CD4-positive, alpha-beta T cell treated with Interleukin-12 subunit alpha and Interleukin-12 subunit beta, for 1 hour (primary cell): Measurements from ENCODE around the gene BICC1.

Experiments used
- DNase-seq: peaks from one replicate; pipeline ENCODE4 v3.0.0-alpha.2; 2020

Gene BICC1

DNA sequence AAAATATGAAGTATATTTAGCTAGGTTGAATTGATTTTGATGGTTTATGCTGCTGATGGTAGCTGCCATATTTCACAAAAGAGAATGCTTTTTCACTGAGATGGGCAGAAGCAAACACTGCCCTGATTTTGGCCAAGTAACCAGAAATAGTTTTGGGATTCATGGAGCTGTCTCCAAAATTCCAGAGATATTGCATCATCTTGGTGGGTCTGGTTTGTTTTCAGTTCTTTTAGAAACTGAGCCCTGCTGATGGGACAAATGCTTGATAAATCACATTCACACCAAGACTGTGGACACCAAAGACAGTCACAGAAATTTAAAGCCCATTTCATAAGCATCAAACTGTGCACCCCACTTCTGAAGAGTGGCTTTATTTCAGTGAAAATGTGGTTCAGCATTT, 140.5 kb downstream of the BICC1 start:
- DNase-seq = no peak

DNA sequence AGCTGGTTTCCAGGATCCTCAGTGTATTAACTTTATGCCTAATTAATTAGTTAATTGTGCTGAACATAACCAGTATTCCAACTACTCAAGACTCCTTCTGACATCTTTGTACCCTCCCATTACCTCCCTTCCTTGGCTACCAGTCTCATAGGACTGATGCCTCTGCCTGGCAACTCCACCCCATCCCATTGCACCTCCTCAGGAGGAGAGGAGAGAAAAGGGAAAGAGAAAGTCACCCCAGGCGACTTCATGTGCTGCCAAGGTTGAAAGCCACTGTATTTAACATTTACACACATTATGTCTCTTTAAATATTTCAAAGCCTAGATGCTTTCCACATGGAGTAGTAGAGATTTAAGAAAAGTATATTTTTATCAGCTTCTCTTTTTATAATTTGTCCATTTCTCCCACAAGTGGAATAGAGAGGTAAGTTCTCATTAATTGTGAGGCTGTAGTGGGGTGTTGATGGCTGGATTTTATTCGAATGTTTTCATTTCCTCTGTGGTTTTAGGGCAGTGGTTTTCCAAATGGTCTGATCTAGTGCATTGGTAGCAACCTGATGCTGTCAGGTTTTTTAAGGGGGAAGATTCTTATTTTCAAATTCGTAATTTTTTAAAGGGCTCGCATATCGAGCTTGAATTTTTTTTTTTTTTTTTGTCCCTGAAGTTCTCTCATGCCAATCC, 148.0 kb downstream of the BICC1 start:
- no peak for DNase-seq

DNA sequence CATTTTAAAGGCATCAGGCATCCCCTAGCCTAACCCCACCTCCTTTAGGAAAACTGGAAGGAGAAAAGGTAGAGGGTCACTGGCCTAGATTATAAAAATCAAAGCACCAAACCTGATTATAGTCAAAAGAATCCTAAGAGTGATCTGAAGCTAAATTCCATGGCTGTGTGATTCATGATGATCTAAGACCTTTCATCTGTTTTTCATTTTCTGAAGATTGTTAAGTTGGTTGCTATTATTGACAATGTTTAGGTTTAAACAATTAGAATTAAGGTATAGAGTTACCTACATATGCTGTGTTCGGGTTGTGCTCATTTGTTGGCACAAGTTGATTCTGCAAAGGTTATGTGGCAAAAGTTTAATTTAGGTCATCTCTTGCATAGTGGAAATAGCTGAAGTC, 148.7 kb downstream of the BICC1 start:
- no peak for DNase-seq

DNA sequence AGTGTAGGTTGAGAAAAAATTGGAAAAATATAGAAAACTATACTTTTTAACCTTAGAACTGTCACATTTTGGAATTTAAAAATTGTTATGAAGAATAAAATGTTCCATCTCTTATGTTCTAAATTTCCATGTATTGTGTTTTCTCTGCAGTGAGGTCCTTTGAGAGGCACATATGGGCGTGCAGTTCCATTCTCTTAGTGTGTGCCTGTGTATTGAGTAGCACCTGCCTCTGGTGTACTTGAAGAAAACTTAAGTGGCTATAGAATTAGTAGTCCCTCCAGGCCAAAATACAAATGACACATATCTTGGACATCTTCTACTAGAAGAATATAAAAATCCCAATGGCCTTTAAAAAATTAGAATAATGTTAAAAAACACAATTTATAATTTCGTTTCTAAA, 149.2 kb downstream of the BICC1 start:
- DNase-seq = no peak

DNA sequence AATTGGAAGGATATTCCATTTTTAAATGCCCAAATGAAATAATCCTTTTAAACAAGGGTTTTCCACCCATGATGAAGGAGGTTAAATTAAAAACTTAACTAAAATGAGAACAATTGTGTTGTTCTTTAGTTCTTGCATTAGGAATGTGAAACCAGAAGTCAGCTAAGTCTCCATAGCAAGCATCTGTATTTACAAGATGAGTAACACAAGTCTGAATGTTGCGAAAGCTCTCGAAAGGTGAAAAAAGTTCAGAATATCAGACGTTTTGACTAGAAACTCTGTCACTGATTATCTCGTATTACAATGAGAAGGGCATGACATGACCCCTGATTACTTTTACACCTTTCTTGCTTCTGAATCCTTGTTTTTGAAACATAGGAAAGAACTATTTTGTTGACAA, 149.6 kb downstream of the BICC1 start:
- no peak for DNase-seq

DNA sequence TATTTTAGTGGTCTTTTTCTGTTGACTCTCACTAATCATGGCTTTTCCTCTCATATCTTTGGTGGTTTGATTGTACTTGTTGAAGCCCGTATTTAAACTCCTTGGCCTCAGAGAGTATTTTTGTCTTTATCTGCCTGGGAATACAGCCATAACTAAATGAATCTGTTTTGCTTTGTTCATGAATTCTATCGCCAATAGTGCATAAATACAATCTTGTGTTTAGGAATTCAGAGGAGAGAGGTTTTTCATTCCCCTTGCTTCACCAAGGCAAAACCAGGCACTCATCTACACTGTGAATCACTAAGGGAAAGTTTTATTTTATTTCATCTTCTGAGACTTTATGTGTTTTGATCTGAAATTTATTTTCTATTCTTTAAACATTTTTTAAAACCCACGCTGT, 152.7 kb downstream of the BICC1 start:
- no peak for DNase-seq

DNA sequence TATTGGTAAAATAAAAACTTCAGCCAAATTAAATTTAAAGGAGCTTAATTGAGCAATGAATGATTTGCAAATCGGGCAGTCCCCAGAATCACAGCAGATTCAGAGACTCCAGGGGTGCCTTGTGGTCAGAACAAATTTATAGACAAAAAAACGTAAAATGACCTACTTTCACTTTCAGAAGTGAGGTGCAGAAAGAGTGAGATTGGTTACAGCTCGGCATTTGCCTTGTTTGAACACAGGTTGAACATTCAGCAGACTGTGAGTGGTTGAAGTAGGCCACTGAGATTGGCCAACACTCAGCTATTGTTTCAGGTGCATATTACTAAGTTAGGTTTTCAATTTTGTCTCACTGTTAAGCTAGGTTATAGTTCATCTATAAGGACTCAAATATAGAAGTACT, 153.4 kb downstream of the BICC1 start:
- peak; percentile 36 for DNase-seq

DNA sequence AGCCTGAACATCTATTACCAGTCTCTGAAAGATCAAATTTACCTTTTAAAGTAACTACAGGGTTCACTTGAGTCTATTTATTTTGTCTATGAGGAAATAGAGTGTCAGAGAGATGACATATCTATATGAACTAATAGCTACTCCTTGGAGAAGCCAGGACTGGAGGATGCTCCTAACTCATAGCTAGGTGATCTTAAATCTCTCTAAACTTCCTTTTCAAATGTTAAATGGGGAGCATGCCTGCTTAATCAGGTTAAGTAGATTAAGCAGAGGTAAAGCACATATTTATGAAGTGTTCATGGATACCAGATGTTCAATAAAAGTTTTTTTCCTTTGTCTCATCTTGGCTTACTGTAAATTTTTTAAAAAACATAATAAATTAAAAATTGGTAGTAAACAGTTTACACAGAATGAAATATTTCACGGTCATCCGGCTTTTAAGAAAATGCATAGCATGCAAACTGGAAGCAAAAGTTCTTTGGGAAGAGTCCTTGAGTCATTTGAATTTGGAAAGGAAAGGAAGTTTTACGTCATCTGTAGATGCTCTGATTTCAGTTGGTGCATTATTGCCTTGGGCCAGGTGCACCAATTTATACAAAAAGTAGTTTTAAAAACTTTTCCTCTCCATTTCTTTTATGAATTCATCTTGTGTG, 155.1 kb downstream of the BICC1 start:
- DNase-seq = no peak

DNA sequence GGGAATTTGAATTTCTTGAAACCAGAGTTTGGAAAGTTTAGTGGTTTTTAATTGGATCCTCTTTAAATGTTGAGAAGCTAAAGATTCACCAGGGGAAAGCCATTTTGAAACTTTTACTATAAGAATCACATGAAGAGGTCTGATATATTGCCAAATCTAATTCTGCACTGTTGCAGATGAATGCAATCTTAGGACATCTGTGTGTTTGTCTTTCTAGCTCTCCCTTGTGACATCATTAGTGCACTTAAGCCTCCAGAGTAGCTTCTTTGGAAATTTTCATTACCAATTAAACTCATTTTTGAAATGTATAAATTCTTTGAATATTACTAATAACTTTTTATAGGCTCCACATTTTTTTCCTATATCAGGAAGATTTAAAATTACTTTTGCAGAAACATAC, 160.2 kb downstream of the BICC1 start:
- no peak for DNase-seq

DNA sequence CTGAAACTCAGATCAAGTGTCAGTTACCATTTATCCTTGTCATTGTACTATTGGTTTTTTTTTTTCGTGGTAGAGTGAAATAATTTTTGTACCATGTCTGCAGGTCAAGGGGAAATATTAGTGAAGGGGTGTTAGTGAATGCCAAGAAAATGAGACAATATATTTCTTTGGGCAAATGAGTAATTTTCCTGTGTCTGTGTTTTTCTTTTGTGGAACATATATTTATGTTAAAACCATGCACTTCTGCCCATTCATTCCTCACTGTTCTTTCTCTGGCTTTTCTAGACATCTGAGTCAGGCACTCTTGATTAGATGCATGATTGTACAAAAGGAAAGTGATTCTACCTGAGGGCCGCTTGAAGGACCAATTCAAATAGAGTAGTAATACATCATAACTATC, 161.6 kb downstream of the BICC1 start:
- DNase-seq = no peak

DNA sequence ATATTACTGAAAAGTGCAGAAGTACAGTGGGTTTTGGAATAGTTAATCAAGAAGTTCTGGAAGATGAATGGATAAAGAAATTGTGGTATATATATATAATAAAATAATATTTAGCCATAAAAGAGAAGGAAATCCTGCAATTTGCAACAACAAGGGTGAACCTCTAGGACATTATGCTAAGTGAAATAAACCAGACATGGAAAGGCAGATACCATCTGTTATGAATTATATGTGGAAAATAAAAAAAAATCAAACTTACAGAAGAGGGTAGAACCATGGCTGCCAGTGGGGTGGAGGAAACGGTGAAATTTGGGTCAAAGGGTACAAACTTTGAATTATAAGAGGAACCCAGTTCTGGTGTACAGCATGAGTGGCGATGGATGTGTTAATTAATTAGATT, 162.6 kb downstream of the BICC1 start:
- no peak for DNase-seq

DNA sequence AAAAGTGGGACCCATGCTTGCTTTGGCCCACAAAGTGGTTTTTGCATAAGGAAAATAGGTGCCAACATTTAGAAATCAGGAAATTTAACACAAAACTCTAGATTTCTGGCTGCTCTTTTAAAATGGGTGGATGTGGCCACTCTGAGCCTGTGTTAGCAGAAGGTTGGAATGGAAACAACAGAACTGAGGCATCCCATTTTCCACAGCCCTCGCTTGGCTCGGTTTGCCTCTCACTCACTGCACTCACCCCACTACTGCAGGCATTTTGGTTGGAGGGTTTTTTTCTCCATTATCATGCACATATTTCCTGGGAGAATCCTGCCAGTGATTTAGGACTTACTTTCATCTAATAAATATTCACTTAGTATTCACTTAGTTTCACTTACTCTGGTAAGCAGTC, 178.9 kb downstream of the BICC1 start:
- DNase-seq = no peak

DNA sequence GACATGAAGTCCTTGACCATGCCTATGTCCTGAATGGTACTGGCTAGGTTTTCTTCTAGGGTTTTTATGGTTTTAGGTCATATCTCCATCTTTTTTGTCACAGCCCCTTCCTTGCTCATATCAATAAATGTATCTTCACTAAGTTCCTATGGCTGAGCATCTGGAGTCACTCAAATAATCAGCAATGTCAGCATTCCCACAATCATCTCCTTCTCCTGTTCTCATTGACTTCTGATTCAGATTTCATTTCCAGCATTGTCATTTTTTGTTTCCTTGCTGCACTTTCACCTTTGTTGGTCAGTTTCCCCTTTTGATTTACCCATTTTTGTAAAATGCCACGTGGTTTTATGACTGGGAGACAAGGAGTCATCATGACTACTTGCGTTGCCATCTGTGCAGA, 181.2 kb downstream of the BICC1 start:
- DNase-seq = no peak

DNA sequence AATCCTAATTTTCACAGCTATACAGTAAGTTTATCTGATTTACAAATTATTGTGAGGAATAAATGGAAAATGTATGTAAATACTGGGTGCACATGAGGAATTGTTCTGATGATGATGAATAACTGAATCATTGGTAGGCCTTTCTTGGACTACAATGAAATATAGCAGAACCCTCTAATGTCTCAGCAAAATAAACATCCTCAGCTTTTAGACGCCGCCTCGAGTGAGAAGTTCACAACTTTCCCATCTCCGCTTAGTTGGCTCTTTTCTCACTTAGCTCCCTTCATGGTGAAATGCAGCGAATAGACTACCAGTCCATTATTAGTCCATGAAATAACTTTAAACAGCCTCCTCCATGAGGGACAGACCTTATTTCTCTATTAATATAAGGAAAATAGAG, 182.3 kb downstream of the BICC1 start:
- no peak for DNase-seq

DNA sequence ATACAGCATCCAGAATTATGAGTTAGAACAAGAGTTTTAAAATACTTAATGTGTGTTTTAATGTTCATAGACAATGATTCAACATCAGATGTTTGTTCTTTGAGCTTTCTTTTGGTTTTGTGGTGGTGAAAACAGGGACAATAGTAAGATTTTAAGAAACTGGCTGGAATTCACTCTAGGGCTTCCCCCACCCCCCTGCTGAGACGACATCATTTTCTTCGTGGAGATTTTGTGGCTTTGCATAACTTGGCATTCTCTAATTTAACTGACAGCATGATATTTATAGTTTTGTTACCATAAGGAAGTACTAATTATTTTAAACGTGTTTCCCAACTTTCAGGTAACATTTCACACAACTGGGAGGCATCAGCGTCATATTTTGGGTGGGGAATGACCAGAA, 184.1 kb downstream of the BICC1 start:
- no peak for DNase-seq

DNA sequence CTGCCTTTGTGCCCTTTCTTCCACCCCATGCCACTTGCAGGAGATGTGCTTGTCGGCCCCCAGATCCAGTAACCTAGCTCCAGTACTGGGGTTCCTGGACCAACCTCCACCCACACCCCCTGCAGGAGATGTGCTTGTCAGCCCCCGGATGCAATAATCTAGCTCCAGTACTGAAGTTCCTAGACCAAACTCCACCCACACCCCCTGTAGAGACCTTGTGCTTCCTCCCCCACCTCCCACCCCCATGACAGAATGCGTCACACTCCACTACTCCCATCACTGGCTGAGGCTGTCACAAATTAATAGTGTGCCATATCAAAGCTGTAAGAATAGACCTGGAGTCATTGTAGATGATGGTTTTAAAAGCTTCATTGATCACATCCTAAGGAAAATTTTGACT, 185.0 kb downstream of the BICC1 start:
- no peak for DNase-seq

DNA sequence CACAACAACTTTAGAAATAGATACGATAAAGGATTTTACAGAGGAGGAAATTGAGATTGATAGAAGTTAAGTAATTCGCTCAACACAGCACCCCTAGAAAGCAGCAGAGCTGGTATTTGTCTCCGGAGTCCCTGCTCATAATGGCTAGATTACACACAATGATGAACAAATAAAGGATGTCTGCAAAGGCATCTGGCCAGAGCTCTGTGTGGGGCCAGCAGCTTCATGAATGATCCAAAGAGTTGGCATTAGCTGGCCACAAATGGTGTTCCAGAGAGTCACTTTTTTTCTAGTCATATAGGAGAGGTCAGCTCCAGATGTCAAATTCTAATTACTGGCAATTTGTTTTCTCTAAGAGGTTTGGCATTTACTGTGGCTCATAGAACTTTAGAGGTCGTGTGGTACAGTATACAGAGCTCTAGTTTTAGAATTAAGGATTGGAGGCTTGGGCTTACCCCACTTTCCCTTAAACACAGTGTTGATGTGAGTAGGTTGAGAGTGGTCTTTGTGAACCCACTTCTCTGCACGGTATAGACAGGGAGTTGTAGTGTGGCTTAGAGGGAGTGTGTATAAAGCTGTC, 186.2 kb downstream of the BICC1 start:
- no peak for DNase-seq

DNA sequence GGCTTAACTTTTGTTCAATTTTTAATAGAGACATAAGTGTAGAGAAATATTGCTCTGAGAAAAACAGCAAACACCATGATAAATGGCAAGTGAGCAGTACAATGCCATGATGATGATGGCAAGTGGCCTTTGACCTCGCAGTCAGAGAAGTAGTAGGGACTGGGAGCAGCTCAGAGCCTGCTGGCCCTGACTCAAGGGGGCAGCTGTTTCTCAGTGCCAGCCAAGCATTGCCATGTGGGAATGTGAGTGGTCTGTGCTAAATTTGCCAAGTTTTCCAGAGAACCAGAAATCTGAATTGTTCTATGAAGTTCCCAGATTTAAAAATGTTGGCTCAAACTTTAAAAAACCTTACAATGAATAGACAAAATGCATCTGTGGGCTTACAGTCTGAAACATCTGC, 187.9 kb downstream of the BICC1 start:
- no peak for DNase-seq

DNA sequence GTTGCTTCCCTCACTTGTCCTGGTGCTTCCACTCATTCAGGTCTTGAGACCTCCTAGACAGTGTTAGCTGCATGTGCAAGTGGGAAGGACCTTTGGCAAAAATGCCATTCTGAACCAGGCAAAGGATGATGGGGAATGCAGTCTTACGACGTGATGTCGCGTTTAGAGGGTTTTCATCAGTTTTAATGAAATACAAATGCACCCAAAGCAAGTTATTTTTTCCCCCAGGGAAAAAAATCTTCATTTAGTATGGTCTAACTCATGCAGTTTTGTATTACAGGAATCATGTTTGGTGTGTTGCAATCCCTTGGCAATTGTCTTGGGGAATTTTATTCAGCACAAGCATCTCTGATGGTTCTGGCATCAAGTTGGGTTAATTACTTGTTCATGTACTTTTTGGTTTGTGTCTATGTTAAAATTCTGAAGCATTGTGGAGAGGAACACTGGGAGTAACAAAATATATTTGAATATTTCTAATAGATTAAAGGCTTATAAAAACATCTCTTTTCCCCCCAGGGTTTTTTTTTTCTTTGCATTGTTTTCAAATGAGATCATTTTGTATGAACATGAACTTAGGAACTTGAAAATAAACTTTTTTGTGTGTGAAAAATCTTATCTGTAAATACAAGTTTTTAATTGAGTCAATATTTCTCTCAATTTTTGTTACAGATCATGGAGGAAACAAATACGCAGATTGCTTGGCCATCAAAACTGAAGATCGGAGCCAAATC, 188.9 kb downstream of the BICC1 start:
- DNase-seq = no peak

DNA sequence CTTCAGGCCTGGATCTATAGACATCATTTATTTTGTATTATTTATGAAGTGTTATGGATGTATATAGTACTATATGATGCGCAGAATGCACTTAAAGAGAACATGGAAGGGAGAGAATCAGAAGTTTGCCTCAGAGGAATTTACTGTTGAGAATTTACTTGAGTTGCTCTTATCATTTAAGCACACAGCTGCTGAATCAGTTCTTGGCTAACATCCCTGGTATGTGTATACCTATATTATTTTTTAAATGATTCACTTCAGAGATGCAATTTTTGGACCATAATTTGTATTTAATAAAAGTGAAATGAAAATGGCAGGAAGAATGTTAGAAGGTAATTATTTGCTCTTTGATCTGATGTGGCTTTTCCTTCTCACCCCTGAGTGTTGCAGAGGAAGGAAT, 191.6 kb downstream of the BICC1 start:
- no peak for DNase-seq

DNA sequence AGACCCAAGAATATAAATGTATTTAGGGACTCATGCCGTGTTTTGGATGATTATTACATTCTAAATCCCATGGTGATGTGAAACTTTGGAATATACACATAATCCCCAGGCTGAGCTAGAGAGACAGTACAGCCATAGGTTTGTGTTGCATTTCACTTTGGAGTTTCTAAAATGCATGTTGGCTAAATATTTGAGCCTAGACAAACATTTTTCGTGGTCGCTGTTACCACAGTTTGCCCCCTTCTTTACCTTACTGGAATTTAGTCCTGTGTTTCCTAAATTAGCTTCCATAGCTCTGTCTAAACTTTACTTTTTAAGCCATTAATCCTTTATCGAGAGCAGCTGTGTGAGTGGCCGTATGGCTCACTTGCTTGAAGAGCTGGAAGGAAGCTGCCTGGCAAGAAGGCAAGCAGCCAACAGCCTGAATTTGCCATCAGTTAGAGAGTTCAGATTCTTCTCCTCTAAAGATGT, 192.0 kb downstream of the BICC1 start:
- no peak for DNase-seq

DNA sequence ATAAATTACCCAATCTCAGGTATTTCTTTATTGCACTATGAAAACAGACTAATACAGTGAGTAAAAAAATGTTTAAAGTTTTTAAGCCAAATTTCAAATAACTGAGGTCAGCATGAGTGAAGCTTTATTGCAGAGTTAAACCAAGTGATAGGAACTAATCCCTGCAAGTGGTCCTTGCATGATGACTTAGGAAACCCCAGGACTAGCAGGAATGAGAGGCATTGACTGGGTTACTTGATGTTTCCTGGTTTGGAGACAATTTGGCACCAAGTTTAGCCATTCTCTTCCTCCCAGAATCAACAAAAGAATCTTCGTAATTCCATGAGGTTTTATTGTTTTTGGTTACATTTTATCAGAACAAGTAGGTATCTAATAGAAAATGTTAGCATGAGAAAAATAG, 194.2 kb downstream of the BICC1 start:
- DNase-seq = no peak

DNA sequence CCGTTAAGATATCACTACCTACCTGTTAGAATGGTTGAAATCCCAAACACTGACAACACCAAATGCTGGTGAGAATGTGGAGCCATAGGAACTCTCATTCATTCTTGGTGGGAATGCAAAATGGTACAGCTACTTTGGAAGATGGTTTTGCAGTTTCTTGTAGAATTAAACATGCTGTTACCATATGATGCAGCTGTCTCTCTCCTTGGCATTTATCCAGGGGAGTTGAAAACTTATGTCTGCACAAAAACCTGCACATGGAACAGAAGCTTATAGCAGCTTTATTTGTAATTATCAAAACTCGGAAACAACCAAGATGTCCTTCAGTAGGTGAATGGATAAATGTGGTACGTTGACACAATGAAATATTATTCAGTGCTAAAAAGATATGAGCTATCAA, 199.5 kb downstream of the BICC1 start:
- no peak for DNase-seq

DNA sequence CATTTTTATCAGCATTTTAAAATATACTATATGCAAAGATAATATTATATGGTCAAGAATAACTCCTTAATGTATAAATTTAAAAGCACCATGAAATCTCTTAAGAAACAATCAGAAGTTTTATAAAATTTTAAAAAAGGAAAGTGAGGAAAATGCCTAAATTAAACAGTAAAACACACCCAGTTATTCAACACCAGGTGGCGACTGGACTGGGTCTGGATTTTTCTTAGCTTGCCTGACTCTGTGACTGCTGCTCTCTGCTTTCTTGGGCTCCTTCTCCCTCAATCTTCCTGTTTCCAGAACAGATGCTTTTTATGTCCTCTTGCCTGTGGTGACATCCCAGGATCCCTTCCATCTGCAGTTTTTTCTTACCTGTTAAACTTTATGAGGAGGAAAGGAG, 200.3 kb downstream of the BICC1 start:
- DNase-seq = no peak
